Epidermal melanocyte (primary cell): Measurements from ENCODE around the gene NKAIN1.
"Not testable (repeated sequence)": the region's sequence is repeated elsewhere in the genome, so short reads cannot be mapped to it uniquely, and the experiment has no call there.

Source experiments
- DNase-seq: peaks from one replicate; pipeline ENCODE4 v3.0.0; 2011; ENCODE audit warnings: low spot score; ENCODE audit not compliant: insufficient read length

The NKAIN1 gene

DNA sequence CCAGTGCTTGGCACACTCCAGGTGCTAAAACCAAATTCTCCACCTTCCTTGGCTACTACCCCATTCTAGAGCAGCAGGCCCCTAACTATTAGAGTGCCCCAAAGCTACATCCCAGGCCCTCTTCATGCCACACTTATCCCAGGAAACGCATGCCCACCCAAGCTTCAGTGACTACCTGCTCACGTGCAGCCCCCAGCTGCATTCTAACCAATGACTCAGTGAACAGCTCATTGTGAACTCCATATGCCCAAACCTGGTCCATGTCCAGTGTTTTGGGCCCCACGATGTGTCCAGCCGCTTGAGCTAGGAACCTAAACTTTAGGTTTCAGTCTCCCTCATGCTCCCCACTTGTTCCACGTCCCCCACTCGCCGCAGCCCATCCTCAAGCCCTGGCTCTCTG, 41.5 kb downstream of the NKAIN1 start:
- DNase-seq = no peak

DNA sequence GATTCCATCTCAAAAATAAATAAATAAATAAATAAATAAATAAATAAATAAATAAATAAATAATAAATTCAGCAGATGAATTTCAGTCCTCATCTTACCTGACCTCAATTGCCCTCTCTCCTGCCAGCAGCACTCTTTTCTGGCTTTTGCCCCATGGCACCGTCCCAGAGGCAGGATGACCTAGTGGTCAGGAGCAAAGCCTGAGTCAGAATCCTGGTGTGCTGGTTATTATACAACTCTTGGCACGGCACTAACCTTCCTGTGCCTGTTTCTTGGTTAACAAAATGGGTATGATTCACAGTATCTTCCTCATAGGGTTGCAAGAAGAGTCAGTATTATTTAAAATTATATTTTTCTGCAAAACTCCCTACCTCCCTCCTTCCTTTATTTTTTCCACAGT, 43.0 kb downstream of the NKAIN1 start:
- no peak for DNase-seq

GRCh38 chr1:31195267-31195666, 44.4 kb downstream of the NKAIN1 start:
- not testable (repeated sequence) for DNase-seq

DNA sequence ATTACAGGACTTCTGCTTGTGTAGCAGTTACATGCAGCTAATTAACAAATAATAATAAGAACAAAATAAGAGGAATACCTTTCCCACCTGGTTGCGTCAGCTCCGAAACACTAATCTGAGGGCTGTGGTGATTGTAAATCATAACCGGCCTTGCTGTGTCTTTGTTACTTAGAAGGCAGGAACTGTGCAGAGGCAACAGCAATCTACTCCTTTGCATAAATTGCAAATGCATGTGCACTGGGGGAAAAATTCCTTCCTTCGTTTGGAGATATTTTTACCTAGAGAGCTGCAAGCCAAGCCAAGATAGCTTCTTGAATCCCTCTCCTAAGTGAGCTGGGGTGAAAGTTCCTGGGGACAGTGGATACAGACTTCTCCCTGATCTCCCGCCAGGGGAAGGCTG, 46.0 kb downstream of the NKAIN1 start:
- no peak for DNase-seq

GRCh38 chr1:31191281-31191680, 48.4 kb downstream of the NKAIN1 start:
- no peak for DNase-seq

DNA sequence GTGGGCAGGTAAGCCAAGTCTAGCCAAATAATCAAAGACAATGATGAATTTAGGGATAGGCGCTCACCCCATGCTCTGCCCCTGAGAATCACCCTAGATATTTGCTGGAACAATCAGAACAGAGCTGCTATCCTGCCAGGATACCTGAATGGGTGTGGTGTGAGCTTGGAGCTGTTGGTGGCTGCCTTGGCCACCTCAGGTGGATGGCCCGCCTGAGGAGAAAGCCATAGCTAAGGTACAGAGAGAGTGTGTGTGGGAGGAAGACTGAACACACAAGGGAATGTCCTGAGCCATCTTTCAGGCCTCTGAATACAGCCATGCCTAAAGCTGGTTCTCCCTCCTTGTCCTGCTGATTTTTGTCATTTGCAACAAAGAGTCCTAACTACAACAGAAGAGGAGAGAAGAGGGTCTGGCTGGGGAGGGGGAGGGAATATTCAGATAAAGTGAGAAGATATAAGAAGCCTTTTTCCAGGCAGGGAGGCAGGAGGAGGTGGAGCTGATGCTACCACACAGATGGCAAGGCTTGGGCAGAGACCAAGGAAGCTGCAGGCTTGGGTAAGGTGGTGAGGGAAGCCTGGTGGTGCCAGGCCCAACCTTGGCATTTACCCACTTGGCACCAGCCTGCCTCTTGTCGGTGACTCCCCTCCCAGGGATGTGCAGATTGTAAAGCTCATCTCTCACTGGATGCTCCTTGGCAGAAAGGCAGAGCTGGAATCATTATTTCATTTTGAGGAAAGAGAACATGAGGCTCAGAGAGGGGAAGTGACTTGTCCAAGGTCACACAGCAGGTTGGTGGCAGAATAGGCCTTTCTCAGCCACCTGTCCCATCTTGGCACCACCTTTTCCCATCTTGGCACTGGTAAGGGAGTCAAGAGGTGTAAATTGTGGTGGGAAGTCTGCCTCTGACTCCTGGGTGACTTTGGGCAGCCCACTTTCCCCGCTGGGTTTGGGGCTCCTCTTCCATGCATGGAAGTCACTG, 49.7 kb downstream of the NKAIN1 start:
- no peak for DNase-seq

GRCh38 chr1:31183927-31184554, 55.6 kb downstream of the NKAIN1 start:
- DNase-seq = peak; percentile 50

GRCh38 chr1:31183126-31183525, 56.6 kb downstream of the NKAIN1 start:
- no peak for DNase-seq

DNA sequence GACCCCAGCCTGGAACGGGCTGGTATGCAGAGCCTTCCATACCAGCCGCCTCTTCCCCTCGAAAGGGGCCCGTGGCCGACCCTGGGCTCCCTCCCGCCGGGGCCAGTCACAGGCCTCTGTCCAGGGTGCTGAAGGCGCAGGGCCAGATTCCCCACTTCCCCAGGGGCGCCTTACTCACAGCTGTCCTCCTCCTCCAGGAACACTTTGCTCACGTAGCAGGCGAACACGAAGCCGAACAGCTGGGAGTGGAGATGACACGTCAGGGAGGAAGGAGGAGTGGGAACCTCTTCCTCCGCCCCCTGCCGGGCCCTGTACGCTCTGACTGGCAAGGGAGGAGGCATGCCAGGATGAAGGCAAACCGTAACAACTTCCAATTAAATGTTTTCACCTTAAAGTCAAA, 57.3 kb downstream of the NKAIN1 start:
- DNase-seq = peak; percentile 80

GRCh38 chr1:31181515-31182343, 58.0 kb downstream of the NKAIN1 start:
- peak; percentile 55 for DNase-seq

- DNase-seq = no peak
Measured at GRCh38 chr1:31180338-31180737, 59.3 kb downstream of the NKAIN1 start.

- not testable (repeated sequence) for DNase-seq
Measured at GRCh38 chr1:31176291-31176690, 63.4 kb downstream of the NKAIN1 start.

- no peak for DNase-seq
Measured at GRCh38 chr1:31170486-31170735, 69.3 kb downstream of the NKAIN1 start.

GRCh38 chr1:31166462-31166861, 73.2 kb downstream of the NKAIN1 start:
- no peak for DNase-seq

DNA sequence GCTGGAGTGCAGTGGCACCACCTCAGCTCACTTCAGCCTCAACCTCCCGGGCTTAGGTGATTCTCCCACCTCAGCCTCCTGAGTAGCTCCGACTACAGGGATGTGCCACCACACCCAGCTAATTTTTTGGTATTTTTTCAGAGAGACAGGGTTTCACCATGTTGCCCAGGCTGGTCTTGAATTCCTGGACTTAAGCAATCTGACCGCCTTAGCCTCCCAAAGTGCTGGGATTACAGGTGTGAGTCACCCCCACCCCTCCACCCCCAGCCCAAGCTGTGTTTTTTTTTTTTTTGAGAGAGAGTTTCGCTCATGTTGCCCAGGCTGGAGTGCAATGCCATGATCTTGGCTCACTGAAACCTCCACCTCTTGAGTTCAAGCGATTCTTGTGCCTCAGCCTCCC, 75.4 kb downstream of the NKAIN1 start:
- DNase-seq = no peak

DNA sequence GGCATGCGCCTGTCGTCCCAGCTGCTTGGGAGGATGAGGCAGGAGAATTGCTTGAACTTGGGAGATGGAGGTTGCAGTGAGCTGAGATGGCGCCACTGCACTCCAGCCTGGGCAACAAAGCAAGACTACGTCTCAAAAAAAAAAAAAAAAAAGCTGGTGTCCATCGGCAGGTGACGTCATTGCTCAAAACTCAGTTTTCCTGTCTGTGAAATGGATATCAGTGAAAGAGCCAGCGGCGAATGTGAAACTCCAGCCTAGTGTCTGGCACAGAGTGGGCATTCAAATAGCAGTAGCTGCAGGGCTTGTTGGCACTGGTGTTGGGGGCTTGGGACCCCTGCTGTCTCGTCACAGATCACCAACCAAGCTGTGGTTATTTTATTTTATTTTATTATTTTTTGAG, 75.8 kb downstream of the NKAIN1 start:
- DNase-seq = no peak

GRCh38 chr1:31161571-31161970, 78.1 kb downstream of the NKAIN1 start:
- DNase-seq = no peak

GRCh38 chr1:31159869-31160611, 79.6 kb downstream of the NKAIN1 start:
- DNase-seq = no peak

- DNase-seq = no peak
Measured at GRCh38 chr1:31159323-31159722, 80.4 kb downstream of the NKAIN1 start.

DNA sequence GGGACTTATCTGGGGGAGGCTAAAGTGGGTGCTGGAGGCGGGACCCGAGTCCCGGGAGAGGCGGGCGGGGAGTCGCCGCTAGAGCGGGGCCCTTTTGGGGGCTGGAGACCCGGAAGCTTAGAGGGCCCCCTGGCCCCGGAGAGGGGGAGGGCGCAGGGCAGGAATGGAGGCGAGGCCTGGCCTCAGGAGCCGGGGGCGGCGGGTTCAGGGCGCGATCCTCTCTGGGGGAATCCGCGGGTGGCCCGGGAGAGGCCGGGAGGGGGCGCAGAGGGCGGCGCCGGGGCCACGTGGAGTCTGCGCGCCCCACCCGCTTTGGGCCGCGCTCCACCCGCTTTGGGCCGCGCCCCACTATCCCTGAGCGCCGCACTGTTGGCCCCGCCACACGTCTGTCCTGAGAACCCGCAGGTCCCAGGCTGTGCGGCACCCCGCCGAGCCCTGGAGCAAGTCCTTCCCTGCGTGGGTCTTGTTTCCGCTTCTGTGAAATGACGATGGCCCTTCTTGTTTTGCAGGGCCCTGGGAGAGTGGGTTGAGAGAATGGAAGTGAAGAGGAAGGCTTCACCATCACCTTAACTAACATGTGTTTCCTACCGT, 84.4 kb downstream of the NKAIN1 start:
- DNase-seq = no peak

GRCh38 chr1:31154632-31155215, 85.0 kb downstream of the NKAIN1 start:
- peak; percentile 41 for DNase-seq
